HG03025 (cell line): Measurements from ENCODE around the gene SIM2.

Source experiments
- ATAC-seq: cut with Tn5 transposase; IDR thresholded peaks from one replicate; pipeline ENCODE4 v1.9.1; 2021; ENCODE audit warnings: mild to moderate bottlenecking, moderate library complexity; ENCODE audit not compliant: unreplicated experiment, low FRiP score

SIM2 gene

DNA sequence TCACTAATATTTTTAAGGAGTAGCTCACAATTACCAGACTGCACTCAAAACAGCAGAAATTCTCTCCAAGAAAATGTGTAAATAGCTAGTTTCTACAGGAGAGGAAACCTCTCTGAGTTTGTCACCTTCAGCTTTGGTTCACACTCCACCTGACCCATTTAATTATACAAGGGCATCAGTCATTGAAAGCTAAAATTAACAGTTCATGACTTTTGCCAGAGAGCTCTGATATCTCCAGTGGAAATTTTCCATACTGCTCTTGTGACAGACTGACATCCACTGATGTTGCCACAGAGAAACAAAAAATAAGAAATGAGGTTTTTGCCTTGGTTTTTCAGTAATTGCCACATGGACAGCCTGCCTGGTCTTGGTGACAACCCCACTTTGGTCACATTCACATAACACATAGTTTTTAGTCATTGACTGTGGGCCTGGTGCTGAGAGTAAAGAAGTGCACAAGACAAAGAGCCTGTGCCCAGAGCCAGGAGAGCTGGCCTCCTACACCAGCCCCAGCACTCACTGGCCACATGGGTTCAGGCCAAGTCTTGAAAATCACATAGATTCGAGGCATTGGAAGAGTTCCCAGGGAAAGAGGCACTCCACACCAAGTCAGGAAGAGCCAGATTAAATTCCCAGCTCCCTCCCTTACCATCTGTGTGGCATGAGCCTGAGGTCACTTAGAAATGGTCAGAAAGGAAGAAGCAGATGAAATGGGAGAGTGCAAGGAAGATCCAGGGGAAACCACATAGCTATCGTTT lies 13.8 kb upstream of the SIM2 start:
- no peak for ATAC-seq

- ATAC-seq: no peak
Measured at GRCh38 chr21:36686955-36687354, 12.0 kb upstream of the SIM2 start.

GRCh38 chr21:36688324-36688723 lies 10.6 kb upstream of the SIM2 start:
- no peak for ATAC-seq

- no peak for ATAC-seq
Measured at GRCh38 chr21:36689324-36689723, 9.6 kb upstream of the SIM2 start.

- ATAC-seq: no peak
Measured at GRCh38 chr21:36690628-36691554, 8.0 kb upstream of the SIM2 start.

DNA sequence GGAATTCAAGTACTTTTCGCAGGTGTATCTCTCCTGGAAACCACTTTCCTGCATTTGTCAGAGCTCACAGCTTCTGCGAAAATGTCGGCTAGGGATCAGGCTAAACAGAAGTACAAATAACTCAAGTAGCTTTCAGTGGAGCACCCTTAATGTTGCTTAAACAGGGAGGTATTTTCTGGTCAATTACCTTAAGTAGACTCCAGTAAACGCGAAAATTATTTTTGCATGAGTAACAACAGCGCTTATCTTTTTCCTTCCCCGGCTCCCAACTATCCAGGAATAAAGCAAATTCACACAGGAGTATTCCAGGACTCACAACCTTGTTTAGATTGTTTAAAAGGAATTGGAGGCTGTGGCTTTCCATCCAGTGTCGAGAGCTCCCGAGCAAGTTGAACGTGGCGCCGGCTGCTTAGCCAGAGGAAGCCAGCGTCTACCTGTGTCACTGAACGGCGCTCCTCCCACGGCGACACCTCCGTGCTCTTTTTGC lies 7.3 kb upstream of the SIM2 start:
- no peak for ATAC-seq

DNA sequence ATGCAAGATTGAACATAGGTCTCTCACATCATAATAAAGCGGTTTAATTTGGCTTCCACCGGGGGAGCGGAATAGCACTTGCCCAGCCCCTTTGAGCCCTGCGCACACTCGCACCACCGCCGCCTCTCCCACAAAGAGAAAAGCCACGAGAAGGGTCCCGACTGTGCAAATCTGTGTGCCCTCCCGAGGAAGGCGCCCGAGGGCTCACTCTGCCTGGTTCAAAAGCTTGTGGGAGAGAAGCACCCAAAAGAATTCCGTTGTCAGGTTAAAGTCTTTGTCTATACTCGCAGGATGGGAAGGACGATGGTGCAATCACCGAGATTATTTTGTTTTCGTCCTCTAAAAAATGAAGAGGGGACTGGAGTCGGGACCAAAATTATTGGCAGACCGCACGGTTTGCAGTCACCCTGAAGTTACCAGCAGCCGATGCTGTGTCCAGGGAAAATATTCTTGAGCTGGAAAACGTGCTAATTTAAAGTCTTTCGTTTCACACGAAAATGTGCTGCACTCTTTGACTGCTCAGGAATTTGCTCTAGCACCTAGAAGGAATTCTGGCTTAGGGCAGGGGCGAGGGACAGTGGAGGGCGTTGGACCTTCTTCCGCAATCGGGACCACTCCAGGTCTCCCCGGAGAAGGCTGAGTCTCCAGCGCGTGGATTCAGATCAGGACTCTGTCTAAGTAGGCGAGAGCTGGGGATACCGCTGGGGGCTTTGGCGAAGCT lies 6.6 kb upstream of the SIM2 start:
- no peak for ATAC-seq

GRCh38 chr21:36692835-36693488 lies 6.0 kb upstream of the SIM2 start:
- no peak for ATAC-seq

DNA sequence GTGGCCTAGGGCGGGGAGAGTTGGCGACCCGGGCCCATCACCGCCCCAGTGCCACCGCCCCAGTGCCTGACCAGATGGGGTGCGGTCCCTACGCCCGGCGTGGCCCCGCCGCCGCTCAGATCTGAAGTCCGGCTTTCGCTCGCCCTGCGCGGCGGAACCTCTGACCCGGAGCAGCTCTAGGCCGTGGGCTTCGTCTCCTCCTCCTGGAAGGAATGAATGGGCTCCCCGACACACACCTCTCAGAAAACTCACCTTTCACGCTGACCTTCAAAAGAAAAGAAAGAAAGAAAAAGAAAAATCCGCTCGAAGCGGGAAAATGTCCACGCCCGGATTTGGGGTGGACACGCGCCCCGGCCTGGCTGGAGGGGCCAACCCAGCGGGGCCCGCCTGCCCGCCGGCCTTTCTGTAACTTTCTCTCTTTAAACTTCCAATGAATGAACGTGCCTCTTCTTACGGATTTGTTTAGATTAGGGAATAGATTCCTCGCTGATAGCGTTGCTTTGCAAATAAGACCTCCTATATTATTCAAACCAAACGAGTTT lies 5.4 kb upstream of the SIM2 start:
- no peak for ATAC-seq

- ATAC-seq: no peak
Measured at GRCh38 chr21:36694031-36694515, 4.8 kb upstream of the SIM2 start.

GRCh38 chr21:36694593-36695282 lies 4.2 kb upstream of the SIM2 start:
- ATAC-seq: no peak

DNA sequence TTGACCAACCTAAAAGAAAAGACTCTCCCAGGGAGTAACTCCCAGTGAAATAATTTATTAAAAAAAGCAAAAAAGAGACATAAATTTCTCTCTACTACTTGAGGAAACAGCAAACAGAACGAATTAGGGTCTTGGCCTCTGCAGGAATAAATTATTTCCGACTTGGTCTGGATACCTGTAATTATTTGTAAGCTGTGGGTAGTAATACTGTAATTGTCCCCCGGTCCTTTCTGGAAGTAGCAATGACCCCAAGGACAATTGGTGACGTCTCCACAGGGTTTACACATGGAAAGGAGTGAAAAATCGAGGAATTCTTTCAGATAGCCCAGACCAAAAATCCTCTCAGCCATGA lies 3.7 kb upstream of the SIM2 start:
- no peak for ATAC-seq

DNA sequence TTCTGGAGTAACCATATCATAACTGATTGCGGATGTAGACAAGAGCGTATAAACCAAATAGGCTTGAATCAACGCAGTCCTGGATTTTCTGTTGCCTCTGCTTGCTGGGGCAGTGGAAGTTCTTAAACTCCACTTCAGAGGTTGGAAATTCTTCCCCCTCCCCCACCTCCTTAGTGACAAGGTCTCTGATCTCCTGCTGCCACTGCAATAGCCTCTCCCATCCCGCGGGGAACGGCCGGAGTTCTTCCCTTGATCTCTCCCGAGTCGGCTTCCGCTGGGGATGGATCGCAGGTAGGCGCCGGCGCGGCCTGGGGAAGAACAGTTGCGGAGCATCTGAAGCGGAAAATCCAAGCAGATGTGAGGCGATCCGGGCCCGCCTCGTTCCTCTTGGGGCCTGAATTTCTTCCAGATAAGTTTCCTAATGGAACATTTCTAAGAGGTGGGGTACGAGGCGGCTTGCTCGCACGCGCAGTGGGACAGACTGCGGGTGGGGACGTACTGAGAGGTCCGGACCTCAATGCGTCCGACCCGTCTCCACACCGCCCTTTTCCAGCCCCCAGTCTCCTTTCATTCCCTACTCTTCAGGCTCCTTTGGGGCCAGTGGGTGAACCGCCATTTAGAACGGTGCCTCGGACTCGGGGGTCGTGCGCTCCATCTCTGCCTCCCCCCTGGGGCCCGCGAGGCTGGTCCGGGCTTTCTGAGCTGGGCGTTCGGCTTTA lies 3.1 kb upstream of the SIM2 start:
- no peak for ATAC-seq

- ATAC-seq: no peak
Measured at GRCh38 chr21:36696390-36697059, 2.4 kb upstream of the SIM2 start.

DNA sequence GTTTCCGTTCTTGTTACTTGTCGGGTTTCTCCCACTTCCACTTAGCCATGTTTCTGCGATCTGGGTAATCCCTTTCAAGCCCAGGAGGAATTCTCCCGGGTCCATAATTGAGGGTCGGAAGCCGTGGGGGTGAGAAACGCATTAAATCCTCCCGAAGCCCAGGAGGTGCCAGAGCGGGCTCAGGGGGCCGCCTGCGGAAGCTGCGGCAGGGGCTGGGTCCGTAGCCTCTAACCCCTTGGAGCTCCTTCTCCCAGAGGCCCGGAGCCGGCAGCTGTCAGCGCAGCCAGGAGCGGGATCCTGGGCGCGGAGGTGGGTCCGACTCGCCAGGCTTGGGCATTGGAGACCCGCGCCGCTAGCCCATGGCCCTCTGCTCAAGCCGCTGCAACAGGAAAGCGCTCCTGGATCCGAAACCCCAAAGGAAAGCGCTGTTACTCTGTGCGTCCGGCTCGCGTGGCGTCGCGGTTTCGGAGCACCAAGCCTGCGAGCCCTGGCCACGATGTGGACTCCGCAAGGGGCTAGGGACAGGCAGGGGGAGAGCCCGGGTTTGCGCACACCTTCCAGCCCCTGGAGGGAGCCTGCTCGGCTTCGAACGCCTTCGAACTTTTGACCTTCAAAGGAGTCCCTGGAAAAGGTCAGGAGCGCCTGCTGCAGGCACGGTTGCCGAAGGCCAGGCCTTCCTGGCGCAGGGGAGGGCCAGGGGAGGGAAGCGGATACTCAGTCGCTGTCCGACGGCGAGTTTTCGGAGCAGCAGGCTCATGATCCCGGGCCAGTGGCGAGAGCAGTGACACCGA lies 1.7 kb upstream of the SIM2 start:
- no peak for ATAC-seq

- ATAC-seq: no peak
Measured at GRCh38 chr21:36697851-36698384, 997 bp upstream of the SIM2 start.

- no peak for ATAC-seq
Measured at GRCh38 chr21:36698385-36698980, 432 bp upstream of the SIM2 start.
